OCI-LY3 (cell line): ENCODE measurements around the gene PTPRN2.

Source experiments
- H2AFZ ChIP-seq: fragments of 200-600, 300-600 bp; shearing (Covaris generic); 2 replicates; pipeline ENCODE4 v1.6.0; 2014; ENCODE audit warnings: antibody characterized with exemption, low read depth, low read length
- H3K27ac ChIP-seq: fragments of 200-600, 300-600 bp; sonication (generic); 2 replicates; pipeline ENCODE4 v1.5.1; 2014; ENCODE audit warnings: mild to moderate bottlenecking, low read length, moderate library complexity, mixed read lengths
- H3K27me3 ChIP-seq: fragments of 200-600, 300-600 bp; sonication (generic); 2 replicates; pipeline ENCODE4 v1.6.1; 2014; ENCODE audit warnings: low read depth, low read length, mixed read lengths
- H3K36me3 ChIP-seq: fragments of 200-600, 300-600 bp; sonication (generic); replicated peaks from 2 replicates; pipeline ENCODE3; 2014; ENCODE audit warnings: low read depth, low read length, mixed read lengths
- H3K4me1 ChIP-seq: fragments of 300-600, 200-600 bp; sonication (generic); 2 replicates; pipeline ENCODE4 v1.6.1; 2014; ENCODE audit warnings: low read length, mixed read lengths
- H3K4me2 ChIP-seq: fragments of 200-600, 300-600 bp; sonication (generic); 2 replicates; pipeline ENCODE4 v1.6.1; 2014; ENCODE audit warnings: low read length, mixed read lengths
- H3K4me3 ChIP-seq: fragments of 300-600, 200-600 bp; sonication (generic); 2 replicates; pipeline ENCODE4 v1.5.1; 2014; ENCODE audit warnings: antibody characterized with exemption, mild to moderate bottlenecking, low read length, moderate library complexity
- H3K79me2 ChIP-seq: fragments of 300-600, 200-600 bp; shearing (Covaris generic); 2 replicates; pipeline ENCODE4 v1.6.1; 2014; ENCODE audit warnings: mild to moderate bottlenecking, low read length, mixed read lengths
- H3K9ac ChIP-seq: fragments of 300-600, 200-600 bp; shearing (Covaris generic); 2 replicates; pipeline ENCODE4 v1.6.0; 2014; ENCODE audit warnings: mild to moderate bottlenecking, low read length, moderate library complexity
- H3K9me3 ChIP-seq: fragments of 200-600, 300-600 bp; shearing (Covaris generic); 2 replicates; pipeline ENCODE4 v1.6.1; 2014; ENCODE audit warnings: low read length, mixed read lengths; ENCODE audit not compliant: insufficient read depth
- H4K20me1 ChIP-seq: fragments of 200-600, 300-600 bp; sonication (generic); 2 replicates; pipeline ENCODE4 v1.6.1; 2016; ENCODE audit warnings: low read length, mixed read lengths; ENCODE audit not compliant: insufficient read depth
- CTCF ChIP-seq: fragments of 200-600, 300-600 bp; sonication (generic); IDR thresholded peaks from 2 replicates; pipeline ENCODE4 v1.5.1; 2014; ENCODE audit warnings: antibody characterized with exemption, low read length, low read depth
- EZH2phosphoT487 ChIP-seq: fragments of 200-600 bp; shearing (Covaris generic); IDR thresholded peaks from 2 replicates; pipeline ENCODE4 v1.6.1; 2018; ENCODE audit warnings: antibody characterized with exemption, mixed run types, low read depth

Gene PTPRN2

GRCh38 chr7:157618091-157618726, 969.4 kb downstream of the PTPRN2 start:
- Histone ChIP-seq H3K4me1 (no peaks in the 10 kb centered on the region), H4K20me1 (no peaks in the 10 kb centered on the region), H3K9ac (no peak overlapping the region), H3K4me2 (no peak overlapping the region), H3K79me2 (no peaks in the 10 kb centered on the region), H3K9me3 (no peaks in the 10 kb centered on the region), H2AFZ (no peak overlapping the region), H3K4me3 (no peak overlapping the region), H3K27me3 (no peaks in the 10 kb centered on the region), H3K36me3 (no peaks in the 10 kb centered on the region), H3K27ac (no peak overlapping the region)
- TF ChIP-seq CTCF (no peak), EZH2phosphoT487 (no peak)

DNA sequence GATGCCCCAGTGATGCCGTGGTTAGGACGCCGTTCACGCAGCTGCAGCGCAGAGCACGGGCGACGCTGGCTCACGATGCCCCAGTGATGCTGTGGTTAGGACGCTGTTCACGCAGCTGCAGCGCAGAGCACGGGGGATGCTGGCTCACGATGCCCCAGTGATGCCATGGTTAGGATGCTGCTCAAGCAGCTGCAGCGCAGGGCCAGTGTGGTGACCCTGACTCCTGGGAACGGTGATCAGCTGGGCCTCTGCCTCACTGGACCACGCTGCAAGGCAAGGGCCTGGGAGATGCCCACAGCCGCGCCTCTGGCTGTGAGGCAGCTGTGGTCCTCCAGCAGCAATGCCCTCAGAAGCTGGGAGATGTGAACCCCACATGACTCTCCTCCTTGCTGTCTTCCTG, 970.2 kb downstream of the PTPRN2 start:
- H3K4me1 ChIP-seq = no peaks in the 10 kb centered on the region
- H3K9ac ChIP-seq = no peak overlapping the region
- no peak overlapping the region for H3K27ac ChIP-seq
- H4K20me1 ChIP-seq = no peaks in the 10 kb centered on the region
- no peak overlapping the region for H3K4me3 ChIP-seq
- H3K9me3 ChIP-seq = no peaks in the 10 kb centered on the region
- no peaks in the 10 kb centered on the region for H3K27me3 ChIP-seq
- TF ChIP-seq CTCF (no peak), EZH2phosphoT487 (no peak)
- no peaks in the 10 kb centered on the region for H3K79me2 ChIP-seq
- H3K4me2 ChIP-seq = no peak overlapping the region
- no peaks in the 10 kb centered on the region for H3K36me3 ChIP-seq
- H2AFZ ChIP-seq = no peak overlapping the region

- H3K4me2 ChIP-seq = no peak overlapping the region
- no peak overlapping the region for H3K4me3 ChIP-seq
- H3K79me2 ChIP-seq = no peaks in the 10 kb centered on the region
- no peaks in the 10 kb centered on the region for H3K36me3 ChIP-seq
- no peak overlapping the region for H3K27ac ChIP-seq
- TF ChIP-seq CTCF = no peak
- TF ChIP-seq EZH2phosphoT487 = no peak
- no peaks in the 10 kb centered on the region for H4K20me1 ChIP-seq
- no peak overlapping the region for H3K9ac ChIP-seq
- H3K27me3 ChIP-seq = no peaks in the 10 kb centered on the region
- H2AFZ ChIP-seq = no peak overlapping the region
- H3K4me1 ChIP-seq = no peaks in the 10 kb centered on the region
- no peaks in the 10 kb centered on the region for H3K9me3 ChIP-seq
These were observed 970.7 kb downstream of the PTPRN2 start for GRCh38 chr7:157616931-157617330.

GRCh38 chr7:157616426-157616825, 971.2 kb downstream of the PTPRN2 start:
- Histone ChIP-seq H3K4me1 (no peaks in the 10 kb centered on the region), H3K27me3 (no peaks in the 10 kb centered on the region), H3K9ac (no peak overlapping the region), H4K20me1 (no peaks in the 10 kb centered on the region), H3K4me3 (no peak overlapping the region), H3K9me3 (no peaks in the 10 kb centered on the region), H2AFZ (no peak overlapping the region), H3K79me2 (no peaks in the 10 kb centered on the region), H3K27ac (no peak overlapping the region), H3K4me2 (no peak overlapping the region), H3K36me3 (no peaks in the 10 kb centered on the region)
- TF ChIP-seq CTCF (no peak), EZH2phosphoT487 (no peak)
